Mucosa of gallbladder (tissue), 1 donor: ENCODE measurements around the gene SCFD1. TPM values are rescaled to one million over a fixed set of nuclear protein-coding genes. Genes with fewer than 3 reads are reported as not detected.
A peak's percentile ranks its signal among the peaks of the same experiment; 100 is the strongest.
"Not testable (repeated sequence)": the region's sequence is repeated elsewhere in the genome, so short reads cannot be mapped to it uniquely, and the experiment has no call there.

Experiments used
- DNase-seq: peaks from one replicate; pipeline ENCODE4 v3.0.0-alpha.2; 2020; ENCODE audit warnings: low spot score
- total RNA-seq: library from RNA; stranded (reverse); gene quantifications from one replicate; pipeline ENCODE4 v1.2.1, GENCODE V29; 2021
- donor health status: DM: no; HTN: no; CAD: no.

The SCFD1 gene
- total RNA-seq, result 60.7 TPM

GRCh38 chr14:30621940-30622830 is at the start of gene SCFD1:
SCFD1 (plus strand) TSS chr14:30622319; CDS start chr14:30622339, 20 bp downstream.
- DNase-seq, result peak; percentile 93

- DNase-seq, result no peak
These were observed 49.3 kb upstream of the SCFD1 start for GRCh38 chr14:30572771-30573170.

GRCh38 chr14:30573226-30573814 is 48.8 kb upstream of the SCFD1 start:
- DNase-seq, result peak; percentile 27

- no peak for DNase-seq
These were observed 48.2 kb upstream of the SCFD1 start for GRCh38 chr14:30573966-30574365.

- not testable (repeated sequence) for DNase-seq
These were observed 47.3 kb upstream of the SCFD1 start for GRCh38 chr14:30574777-30575176.

DNA sequence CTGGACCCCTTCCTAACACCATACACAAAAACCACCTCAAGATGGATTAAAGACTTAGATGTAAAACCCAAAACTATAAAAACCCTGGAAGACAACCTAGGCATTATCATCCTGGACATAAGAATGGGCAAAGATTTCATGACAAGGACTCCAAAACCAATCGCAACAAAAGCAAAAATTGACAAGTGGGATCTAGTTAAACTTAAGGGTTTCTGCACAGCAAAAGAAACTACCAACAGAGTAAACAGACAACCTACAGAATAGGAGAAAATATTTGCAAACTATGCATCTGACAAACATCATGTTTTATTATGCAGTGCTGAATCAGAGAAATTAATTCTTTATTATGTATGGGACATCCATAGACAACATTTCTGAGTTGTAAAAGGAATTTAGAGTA is 45.8 kb upstream of the SCFD1 start:
- not testable (repeated sequence) for DNase-seq

DNA sequence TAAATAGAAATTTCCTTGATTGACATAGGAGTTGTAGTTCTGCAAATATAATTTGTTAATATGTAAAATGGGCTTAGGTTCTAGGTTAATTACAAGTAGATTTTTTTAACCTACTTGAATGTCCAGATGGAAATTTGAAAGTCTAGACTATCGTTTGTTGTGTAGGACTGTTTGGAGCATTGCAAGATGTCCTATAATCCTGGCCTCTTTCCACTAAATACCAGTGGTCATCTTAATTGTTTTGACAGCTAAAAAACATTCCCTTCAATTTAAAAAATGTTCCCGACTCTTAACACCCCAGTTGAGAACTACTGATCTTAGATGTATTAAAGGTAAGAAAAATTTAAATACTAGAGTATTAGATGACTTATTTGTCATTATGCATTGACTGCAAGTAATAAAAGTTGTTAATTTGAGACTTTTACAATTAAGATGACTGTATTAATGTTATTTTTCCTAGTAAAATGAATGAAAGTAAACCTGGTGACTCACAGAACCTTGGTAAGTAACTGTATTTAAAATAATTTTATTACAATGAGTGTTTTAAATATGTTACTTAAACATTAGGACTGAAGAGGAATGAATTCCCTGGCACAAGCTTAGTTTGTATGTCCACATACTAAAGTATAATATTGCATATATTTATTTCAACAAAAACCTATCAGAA is 41.4 kb upstream of the SCFD1 start:
- DNase-seq, result no peak

DNA sequence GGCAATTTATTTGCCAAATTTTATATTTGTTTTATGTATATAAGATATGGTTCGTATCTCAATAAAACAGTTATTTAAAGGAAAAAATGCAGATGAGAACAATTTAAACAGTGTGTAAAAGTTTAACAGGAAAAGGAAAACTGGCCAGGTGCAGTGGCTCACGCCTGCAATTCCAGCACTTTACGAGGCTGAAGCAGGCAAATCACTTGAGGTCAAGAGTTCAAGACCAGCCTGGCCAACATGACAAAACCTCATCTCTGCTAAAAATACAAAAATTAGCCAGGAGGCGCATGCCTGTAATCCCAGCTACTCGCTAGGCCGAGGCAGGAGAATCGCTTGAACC is 40.9 kb upstream of the SCFD1 start:
- DNase-seq, result no peak

- no peak for DNase-seq
These were observed 39.7 kb upstream of the SCFD1 start for GRCh38 chr14:30582376-30582775.

GRCh38 chr14:30584058-30584630 is 38.0 kb upstream of the SCFD1 start:
- no peak for DNase-seq

- no peak for DNase-seq
These were observed 36.9 kb upstream of the SCFD1 start for GRCh38 chr14:30585204-30585603.

- DNase-seq, result no peak
These were observed 35.0 kb upstream of the SCFD1 start for GRCh38 chr14:30587141-30587540.

DNA sequence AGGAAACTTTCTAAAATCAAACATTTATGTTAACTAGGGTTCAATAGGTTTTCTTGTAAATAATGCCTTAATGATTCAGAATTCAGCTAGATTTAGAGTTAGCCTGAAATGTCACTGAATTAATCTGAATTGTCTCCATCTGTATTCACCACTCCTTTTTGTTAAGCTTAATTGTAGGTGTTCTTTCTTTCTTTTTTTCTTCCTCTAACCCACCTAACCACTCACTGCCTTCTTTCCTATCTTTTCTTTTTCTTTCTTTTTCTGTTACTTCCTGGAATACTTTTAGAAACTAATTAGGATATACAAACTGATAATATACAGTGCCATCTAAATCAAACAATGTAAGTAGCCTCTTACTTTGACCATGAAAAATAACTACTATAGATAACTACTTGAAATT is 33.2 kb upstream of the SCFD1 start:
- no peak for DNase-seq

- no peak for DNase-seq
These were observed 25.2 kb upstream of the SCFD1 start for GRCh38 chr14:30596935-30597334.

DNA sequence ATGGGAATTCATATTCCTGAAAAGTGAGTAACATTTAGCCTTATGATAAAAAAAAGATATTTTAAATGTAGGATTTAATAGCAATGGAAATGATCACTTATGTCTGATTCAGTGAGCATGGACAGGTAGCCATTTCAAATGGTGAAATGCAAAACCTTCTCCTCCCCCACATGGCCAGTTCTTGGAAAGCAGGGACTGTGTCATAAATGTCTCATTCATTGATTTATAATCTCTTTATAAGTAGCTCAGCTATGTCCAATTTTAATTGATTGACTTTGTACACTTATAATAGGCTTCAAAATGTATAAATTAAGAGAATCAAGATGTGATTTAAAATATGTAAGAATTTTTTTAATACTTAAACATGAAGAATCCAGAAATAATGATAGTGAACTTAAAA is 24.6 kb upstream of the SCFD1 start:
- DNase-seq, result no peak

GRCh38 chr14:30600922-30601918 is 20.9 kb upstream of the SCFD1 start:
- DNase-seq, result no peak

DNA sequence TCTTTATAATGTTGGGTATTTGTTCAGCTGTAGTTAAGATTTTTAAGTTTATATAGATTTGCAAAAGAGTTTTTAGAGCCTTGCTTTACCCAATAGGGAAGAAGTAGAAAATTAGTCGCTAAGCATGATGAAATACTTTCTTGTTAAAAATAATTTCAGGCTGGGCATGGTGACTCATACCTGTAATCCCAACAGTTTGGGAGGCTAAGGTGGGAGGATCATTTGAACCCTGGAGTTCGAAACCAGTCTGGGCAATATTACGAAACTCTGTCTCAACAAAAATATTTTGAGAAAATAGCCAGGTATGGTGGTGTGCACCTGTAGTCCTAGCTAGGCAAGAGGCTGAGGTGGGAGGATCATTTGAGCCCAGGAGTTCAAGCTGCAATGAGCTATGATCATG is 18.7 kb upstream of the SCFD1 start:
- no peak for DNase-seq

DNA sequence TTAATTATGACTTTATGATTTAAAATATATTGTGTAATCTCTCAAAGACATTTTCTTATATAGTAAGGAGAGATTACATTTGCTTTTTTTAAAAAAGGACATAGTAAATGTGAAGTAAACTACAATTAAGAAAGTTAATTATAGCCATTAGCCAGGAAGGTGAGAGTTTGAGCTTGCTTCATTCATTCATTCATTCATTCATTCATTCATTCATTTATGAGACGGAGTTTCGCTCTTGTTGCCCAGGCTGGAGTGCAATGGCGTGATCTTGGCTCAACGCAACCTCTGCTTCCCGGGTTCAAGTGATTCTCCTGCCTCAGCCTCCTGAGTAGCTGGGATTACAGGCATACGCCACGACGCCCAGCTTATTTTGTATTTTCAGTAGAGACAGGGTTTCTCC is 17.4 kb upstream of the SCFD1 start:
- DNase-seq, result not testable (repeated sequence)

DNA sequence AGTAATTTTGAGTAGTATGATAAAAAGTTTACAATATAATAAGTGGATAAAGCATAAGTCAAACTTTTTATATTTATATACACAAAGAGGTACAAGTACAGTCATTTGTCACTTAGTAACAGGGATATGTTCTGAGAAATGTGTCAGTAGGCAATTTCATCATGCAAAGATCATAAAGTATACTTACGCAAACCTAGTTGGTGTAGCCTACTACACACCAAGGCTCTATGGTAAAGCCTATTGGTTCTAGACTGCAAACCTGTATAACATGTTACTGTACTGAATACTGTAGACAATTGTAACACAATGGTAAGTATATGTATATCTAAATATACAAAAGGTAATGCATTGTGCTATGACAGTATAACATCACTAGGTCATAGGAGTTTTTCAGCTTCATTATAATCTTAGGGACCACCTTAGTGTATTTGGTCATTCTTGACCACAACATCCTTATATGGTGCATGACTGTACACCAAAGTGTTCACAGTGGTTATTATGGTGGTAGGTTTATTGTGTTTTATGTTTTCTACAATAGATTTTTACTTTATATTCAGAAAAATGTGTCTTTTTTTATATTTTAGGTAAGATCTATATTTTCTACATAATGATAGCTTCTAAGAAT is 14.9 kb upstream of the SCFD1 start:
- DNase-seq, result no peak

DNA sequence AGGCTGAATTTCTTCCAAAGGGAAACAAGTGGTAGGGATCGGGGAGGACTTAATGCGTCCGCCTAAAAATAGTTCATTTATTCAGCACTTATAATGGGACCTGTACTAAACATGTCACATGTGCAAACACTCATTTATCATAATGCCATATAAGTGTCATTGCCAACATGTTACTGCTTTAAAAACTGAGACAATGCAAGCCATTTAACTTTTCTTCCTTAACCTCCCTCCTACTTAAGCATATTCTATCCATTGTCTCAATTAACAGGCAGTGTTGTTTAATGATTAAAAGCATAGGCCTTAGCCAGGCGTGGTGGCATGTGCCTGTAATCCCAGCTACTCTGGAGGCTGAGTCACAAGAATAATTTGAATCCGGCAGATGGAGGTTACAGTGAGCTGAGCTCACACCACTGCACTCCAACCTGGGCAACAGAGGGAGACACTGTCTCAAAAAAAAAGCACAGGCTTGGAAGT is 13.5 kb upstream of the SCFD1 start:
- DNase-seq, result no peak
